HG03432 (cell line): ENCODE data around the gene TXNDC11.

Source experiments
- ATAC-seq: cut with Tn5 transposase; IDR thresholded peaks from one replicate; pipeline ENCODE4 v1.9.1; 2021; ENCODE audit warnings: mild to moderate bottlenecking, moderate library complexity; ENCODE audit not compliant: unreplicated experiment

TXNDC11 gene

DNA sequence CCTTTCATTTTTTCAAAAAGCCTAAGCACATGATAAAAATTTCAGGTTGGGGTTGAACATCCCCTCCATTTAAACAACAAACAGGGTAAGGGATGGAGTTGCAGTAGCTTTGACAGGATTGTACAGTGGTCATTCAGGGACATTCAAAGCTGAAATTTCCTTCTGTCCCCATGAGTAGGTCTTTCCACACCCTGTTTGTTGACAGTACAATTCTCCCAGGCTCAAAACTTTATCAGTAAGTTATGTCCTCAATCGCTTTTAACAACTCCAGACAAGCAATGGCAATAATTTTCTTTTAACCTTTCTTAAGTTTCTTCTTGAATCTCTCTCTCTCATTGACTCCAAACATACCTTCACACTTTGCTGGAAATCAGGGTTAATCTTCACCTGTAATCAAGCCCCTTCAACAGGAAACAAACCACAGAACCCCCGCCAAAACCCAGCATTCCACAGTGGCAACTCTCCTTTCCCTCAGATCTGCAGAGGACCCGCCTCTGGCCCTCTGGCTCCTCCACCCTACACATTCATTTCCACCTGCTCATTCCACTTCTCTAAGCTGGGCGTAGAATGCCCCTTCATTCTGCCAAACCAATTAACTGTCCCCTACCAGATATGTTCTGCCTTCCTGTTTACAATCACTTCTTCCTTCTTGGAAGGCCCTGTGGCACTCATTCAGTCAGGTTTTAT lies 20.7 kb downstream of the TXNDC11 start:
- ATAC-seq = no peak

DNA sequence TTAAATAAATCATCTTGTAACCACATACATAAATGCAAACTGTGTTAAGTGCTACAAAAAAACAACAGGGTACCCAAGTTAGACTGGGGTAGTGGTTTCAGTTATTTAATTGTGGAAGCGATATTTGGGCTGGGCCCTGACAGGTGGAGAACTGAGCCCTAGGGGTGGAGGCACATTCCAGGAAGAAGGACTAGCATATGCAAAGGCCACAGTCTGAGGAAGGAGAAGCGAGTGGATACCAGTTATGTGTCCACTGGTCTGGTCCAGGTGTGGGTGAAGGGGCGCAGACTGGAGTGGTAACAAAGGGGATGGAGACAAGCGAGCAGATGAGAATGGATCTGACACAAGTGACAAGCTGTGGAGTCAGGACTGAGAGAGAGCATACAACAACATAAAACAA lies 22.9 kb downstream of the TXNDC11 start:
- no peak for ATAC-seq

DNA sequence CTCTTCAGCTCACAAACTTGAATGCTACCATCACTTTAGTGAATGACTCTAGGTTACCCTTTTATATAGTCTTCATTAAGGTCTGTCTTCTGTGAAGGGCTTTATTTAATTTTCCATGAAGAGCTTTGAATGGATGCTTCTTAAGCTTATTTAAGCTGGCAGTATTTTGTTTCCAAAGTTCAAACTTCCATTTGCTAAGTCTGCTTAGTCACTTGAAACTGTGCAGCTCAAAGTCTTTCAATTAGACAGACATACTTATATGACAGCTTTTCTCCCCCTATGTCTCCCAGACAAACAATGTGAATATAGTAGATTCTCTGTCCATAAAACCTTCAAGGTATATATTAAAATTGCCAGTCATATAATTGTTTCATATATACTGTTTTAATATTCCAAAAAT lies 23.5 kb downstream of the TXNDC11 start:
- no peak for ATAC-seq

DNA sequence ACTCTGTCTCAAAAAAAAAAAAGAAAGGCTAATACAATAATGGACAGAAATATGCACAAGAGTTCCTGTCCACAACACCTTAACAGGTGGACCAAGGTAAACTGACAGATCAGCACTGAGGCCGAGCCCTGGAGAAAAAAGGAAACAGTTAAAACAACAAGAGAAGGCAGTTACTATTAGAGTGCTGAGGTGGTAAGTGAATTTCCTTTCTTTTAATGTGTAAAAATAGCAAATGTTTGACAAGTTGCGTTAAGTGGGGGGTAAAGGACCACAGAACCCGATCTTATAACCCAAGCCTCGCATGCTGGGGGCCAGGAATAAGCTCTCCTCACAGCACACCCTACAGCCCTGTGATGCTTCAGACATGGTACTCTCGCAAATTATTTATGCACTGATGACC lies 24.8 kb downstream of the TXNDC11 start:
- no peak for ATAC-seq

DNA sequence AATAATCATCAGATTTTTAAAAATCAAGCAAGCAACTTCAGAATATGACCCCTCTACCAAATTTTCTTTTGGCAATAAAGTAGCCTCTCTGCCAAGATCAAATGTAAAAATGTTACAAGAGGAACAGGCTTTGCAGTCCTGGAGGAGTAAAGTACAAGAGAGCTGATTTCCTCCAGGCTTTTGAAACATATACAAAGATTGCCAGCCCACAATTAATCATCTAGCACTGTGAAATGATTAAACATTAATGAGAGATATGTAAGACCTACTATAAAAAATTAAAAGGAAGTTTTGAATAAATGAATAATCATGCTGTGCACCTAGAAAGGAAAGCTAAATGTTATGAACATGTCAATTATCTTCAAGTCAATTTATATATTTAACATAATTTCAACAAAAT lies 26.3 kb downstream of the TXNDC11 start:
- ATAC-seq = no peak

DNA sequence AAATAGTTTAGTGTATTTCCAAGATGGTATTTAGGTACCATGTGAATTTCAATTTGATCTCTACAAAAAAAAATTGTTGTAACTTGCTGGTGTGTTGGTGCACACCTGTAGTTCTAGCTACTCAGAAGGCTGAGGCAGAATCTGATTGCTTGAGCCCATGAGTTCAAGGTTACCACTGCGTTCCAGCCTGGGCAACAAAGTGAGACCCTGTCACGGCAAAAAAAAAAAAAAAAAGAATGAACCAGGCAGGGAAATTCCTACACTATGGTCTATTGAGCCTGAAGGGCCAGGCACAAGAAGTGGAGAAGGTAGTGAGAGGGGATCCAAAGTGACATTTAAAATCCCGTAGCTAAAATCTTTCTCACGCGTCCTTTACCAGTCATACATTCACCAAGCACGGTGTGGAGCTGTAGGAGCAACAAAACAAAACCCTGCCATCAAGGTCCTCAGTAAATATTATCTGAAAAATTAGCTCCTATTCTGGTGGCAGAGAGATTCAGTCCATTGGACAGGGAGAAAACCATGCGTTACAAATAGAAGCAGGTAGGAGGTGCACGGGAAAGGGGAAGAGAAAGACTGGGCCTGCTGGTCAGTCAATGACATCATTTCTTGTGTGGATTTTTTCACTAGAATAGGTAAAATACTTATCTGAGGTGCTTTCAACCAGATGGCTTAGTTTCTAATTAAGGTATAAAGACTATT lies 27.3 kb downstream of the TXNDC11 start:
- no peak for ATAC-seq

DNA sequence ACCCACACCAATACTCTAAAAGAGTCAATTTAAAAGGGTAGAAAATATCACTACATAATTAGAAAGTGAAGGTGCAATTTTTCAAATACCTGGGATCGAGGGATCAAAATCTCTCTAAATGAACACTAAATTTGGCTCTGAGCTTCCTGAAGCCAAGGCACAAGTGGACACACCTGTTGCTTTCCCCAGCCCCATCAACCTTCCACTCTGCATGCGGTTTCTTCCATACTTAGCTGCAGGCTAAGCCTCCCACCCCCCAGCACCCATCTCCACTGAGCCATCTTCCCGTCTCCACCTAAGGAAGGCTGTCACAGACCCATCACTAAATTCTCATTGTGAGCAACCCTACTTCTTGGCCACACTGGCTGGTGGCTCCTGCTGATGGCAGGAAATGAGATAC lies 30.5 kb downstream of the TXNDC11 start:
- no peak for ATAC-seq

DNA sequence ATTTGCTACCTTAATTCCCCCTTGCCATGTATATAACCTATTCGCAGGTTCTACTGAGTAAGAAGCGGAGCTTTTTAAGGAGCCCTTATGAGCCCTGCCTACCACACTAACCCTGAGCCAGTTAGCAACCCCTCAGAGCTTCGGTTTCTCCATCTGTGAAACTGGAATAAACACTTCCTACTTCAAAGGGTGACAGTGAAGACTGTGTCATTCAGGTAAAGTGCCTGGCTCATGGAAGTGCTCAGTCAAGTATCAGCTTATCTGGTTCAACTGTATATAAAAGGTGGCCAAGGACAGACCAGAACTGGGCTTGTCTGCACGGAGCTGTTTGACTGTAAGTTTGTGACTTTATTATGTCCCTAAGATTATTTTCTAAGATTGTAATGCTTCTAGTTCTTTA lies 31.0 kb downstream of the TXNDC11 start:
- no peak for ATAC-seq

DNA sequence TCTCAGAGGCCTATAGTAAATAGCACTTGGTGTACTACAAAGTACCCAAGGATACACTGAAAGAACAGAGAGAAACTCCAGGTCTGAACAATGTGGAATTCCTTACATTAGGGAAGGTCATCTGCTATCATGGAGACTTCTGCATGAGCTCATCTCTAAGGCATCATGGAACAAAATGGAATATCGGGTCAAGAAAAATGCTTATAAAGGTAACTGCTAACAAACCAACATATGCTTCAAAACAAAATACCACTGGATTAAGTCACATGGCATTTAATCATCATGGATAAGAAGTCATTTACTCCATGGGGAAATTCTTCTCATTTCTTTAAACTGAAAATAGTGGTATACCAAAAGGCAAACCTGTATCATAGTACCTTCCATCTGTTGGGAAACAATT lies 34.2 kb downstream of the TXNDC11 start:
- ATAC-seq = no peak

DNA sequence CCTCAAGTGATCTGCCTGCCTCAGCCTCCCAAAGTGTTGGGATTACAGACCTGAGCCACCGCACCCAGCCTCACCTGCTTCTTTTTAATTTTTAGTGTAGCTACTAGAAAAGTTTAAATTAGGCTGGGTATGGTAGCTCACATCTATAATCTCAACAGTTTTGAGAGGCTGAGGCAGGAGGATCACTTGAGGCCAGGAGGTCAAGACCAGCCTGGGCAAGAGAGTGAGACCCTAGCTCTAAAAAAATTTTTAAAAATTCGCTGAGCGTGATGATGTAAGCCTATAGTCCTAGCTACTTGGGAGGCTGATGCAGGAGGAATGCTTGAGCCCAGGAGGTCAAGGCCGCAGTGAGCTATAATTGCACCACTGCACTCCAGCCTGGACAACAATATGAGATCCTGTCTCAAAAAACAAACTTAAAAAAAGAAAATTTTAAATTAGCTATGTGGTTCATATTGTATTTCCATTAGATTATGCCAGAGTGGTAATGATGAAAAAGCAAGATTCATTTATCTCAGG lies 34.9 kb downstream of the TXNDC11 start:
- no peak for ATAC-seq

DNA sequence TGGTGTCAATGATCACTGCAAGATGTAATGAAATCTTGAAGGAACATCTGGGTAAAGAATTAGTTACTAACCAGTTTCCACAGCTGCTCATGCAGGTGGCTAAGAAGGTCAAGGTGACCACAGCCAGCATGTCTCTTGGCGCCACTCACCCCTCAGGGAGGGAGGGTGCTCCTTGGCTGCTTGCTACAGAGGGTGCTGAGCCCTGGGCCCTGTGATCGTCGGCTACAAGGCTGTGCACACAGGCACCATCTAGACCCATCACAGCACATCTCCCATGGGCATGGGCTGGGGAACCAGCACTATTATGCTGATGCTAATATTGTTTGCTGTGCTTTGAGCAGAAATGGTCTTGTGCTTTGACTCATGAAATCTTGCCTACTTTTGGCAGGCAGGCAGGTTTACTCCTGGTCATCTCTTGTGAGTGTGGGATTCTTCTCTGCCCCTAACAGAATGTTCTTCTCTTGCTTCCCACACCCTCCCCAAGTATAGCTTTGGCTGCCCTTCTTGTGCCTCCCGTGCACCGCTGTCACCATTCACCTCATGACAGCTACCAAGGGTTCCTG lies 36.4 kb downstream of the TXNDC11 start:
- ATAC-seq = no peak

DNA sequence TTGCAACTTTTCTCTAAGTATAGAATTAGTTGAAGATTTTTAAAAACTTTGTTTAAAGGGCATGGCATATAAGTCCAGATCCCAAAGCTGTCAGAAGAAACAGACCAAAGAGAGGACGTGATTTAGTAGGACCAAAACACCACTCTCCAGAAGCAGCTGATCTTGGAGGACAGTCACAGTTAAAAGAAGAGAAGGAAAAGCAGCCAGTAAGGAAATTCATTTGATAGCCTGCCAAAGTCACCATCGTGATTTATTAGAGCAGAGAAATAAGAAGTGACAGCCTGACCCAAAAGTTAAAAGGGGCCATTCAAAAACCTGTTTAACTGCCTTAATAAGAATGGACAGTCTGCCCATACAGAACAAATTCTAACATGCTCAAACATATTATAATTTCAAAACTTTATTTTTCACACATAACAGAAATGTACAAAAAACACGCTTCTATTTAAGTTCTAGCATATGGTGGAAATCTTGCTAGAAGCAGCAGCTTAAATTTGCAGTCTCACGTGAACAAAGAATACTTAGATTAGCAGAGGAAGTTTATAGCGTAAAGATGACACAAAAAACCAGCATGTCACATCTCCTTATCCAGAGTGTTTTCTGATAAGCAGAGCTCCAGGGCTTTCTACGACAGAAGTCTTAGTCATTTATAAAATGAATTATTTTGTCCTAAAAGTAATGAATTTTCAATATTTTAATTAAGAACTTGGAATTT lies 37.2 kb downstream of the TXNDC11 start:
- ATAC-seq = no peak

DNA sequence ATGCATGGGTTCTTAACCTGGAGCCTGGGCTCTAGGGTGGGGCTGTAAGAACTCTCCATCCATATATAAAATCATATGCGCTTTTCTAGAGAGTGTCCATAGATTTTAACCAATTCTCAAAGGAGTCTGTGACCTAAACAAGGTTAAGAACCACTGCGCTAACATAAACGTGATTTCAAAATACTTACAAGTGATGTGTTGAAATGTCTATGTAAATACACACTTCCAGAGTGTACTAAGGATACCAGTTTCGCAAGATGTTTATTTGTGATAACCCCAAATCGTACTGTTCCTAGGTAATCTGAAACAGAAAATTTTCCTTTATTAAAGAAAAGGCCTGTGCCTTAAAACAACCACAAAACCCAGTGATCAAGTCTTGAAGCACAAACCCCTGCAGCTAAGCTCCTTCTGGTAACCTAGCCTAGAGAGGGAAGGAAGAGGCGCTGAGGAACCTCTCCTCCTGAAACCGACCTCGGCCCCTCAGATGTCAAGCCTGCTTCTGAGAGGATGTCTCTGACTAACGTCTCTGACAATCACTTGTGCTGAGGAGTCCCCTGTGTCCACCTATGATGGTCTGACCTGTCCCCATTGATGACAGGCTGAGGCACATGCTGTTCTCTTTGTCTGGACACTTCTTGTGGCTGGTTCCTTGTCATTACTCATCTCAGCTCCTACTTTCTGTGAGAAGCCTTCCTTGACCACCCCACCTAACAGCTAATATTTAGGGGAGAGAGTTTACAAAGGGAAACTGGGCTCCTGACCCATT lies 42.2 kb downstream of the TXNDC11 start:
- no peak for ATAC-seq

DNA sequence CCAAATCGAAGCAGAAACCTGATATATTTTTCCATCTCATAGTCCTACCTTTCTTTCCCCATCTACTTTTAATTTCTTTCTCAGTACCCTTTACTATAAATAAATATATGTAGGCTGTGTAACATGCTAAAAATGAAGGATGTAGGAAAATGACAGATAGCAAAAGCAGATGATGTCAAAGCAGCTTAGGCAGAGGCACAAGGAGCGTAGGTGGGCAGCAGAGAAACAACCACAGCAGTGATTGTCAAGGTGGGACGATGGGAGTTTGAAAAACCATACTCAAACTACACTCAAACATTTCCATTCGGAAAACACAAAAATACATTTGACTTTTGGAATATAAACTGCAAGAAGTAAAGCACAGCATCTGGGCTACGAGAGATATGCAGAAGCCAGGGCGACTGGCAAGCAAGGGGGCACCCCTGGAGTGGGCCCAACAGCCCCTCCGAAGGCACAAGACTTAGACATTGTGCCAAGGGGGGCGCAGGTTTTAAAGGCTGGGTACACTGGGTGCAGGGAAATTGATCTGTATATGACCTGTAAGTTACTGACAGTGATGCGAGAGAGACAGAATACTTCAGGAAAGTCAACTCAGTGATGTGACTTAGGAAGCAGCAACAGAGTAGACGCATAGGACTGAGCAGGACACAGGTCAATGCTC lies 43.3 kb downstream of the TXNDC11 start:
- no peak for ATAC-seq

DNA sequence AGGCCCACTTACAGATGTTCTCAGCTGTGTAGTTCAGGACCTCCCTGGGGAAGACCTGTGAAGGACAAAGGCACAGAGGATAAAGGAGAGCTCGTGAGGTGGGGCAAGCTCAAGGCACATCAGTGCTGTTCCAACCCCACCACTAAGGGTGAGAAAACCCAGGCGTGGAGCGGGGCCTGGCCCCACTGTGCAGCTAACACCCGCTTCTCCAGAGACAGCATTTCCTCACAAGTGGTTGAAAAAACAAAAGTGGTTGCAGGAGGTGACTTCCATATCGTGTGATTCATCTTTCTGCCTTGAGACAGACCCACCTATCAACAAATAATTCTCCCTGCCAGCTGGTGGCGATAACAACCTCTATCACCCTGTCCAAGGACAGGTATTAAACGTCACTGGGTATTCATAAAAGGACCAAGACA lies 44.4 kb downstream of the TXNDC11 start:
- no peak for ATAC-seq

DNA sequence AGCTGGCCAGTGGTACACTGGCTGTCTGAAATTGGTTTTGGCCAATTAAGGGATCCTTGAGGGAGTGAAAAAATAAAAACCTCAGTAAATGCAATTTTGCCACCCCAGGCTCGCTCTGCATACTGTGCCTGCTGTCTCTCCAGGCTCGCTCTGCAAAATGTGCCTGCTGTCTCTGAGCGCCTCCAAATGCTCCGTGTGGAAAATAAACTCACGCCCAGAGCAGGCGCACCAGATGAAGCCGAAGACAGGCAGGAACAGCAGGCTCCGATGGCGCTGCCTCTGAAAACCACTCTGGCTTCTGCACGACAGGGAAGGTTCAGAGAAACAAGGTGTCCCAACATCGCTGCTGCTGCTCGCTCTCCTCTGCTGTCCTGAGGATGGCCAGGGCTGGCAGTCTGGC lies 45.3 kb downstream of the TXNDC11 start:
- ATAC-seq = no peak

DNA sequence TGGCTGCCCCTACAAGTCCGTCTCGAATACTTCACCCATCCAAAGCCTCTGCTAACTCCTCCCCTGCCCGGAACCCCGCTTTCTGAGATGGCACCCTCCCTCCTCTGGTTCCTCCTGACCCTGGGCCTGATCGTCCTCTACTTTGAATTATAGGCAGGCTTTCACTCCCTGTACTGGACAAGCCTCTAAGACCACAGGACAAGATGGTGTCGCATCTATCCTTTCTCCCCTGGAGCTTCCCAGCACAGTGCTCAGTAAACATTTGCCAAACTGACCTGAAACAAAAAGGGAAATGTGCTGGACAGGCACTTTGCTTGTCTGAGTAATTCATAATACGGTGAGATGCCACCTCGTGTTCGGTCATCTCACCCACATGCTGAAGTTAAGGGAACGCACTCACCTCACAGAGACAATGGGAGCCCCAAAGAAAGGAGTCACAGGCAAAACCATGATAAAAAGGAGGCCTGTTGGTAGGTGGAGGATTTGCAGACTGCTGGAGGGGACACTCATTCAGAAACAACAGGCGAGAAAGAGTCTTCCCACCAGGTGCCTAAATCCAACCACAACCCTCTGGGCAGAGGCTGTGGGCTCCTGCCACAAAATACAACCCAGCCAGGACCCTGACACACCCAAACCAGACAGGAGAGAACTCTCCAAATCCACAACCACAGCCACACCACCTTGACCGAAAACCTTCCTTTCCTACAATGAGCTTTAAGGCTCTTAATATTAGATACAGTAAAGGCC lies 46.2 kb downstream of the TXNDC11 start:
- ATAC-seq = no peak

DNA sequence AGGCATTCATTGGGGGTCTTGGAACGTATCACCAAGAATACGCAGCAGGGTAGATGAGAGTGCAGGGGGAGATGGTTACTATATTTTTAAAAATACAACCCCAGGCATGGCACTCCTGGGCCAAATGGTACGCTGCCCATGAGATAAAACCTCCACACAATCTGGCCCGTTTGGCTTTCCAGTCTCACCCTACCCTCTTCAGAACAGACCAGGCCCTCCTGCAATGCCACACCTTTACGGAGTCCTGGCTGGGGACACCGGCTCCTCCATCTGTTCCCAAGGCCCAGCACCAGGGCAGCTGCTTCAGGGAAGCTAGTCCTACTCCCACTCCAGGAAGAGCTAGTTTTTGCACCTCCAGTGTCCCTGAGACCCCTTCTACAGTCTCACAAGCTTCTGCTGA lies 50.0 kb downstream of the TXNDC11 start:
- ATAC-seq = no peak

DNA sequence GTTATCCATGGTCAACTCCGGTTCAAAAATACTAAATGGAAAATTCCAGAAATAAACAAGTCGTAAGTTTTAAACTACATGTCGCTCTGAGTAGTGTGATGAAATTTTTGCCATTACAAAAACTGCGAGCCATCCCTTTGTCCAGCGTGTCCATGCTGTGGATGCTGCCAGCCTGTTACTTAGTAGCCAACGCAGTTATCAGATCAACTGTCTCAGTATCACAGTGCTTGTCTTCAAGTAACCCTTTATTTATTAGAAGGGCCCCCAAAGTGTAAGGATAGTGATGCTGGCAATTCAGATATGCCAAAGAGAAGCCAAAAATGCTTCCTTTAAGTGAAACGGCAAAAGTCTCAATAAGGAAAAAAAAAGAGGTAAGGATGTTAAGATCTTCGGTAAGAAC lies 50.5 kb downstream of the TXNDC11 start:
- ATAC-seq = no peak

DNA sequence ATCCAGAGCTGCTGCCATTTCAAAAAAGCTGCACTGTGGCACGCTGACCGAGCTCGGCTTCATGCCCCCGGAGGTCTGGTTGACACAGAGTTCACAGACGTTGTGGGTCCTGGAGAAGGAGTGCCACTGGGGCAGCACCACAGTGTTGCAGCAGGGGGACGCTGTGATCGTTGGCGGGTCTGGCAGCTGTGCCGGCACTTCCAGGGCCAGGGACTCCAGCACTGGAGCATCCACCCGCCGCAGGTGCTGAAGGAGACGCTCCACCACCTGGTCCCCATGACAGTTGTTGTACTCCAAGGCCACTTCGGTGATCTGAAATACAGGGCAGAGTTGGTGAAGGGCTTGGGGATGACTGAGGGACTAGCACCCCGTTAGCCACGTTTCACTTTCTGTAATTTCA lies 50.9 kb downstream of the TXNDC11 start:
- ATAC-seq = no peak
